GF-D8 (cell line): ENCODE data around the gene MLF1.

ENCODE experiments used
- DNase-seq: peaks from one replicate; lab custom pipeline; 2025; lab: John Stamatoyannopoulos, UW

The MLF1 gene

GRCh38 chr3:158574646-158575045 is 3.7 kb downstream of the MLF1 start:
- no peak for DNase-seq

GRCh38 chr3:158590223-158590622 is 19.2 kb downstream of the MLF1 start:
- DNase-seq = no peak

DNA sequence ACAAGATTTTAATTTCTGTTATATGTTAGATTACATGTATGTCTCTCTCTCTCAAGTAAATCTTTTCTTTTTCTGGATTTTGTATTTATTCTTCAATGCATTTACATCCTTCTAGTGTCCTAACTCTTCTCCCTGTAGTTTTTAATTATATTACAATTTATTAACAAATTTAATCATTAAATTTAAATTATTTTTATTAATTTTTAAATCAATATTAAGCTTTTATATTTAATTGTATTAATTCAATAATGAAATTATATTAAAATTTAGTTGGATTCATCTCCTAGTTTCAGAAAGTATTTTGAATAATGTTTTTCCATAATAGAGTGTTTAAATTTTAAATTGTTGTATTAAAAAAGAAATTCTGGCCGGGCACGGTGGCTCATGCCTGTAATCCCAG is 29.8 kb downstream of the MLF1 start:
- DNase-seq = no peak

- DNase-seq = no peak
These were observed 31.2 kb downstream of the MLF1 start for GRCh38 chr3:158602227-158602626.

GRCh38 chr3:158617982-158618875 is 47.2 kb downstream of the MLF1 start:
- DNase-seq = no peak

- DNase-seq = no peak
These were observed 54.9 kb downstream of the MLF1 start for GRCh38 chr3:158625881-158626280.

- DNase-seq = no peak
These were observed 61.0 kb downstream of the MLF1 start for GRCh38 chr3:158631981-158632380.

GRCh38 chr3:158640646-158641045 is 69.7 kb downstream of the MLF1 start:
- DNase-seq = no peak

- DNase-seq = peak; percentile 1
These were observed 71.0 kb downstream of the MLF1 start for GRCh38 chr3:158642005-158642404.

DNA sequence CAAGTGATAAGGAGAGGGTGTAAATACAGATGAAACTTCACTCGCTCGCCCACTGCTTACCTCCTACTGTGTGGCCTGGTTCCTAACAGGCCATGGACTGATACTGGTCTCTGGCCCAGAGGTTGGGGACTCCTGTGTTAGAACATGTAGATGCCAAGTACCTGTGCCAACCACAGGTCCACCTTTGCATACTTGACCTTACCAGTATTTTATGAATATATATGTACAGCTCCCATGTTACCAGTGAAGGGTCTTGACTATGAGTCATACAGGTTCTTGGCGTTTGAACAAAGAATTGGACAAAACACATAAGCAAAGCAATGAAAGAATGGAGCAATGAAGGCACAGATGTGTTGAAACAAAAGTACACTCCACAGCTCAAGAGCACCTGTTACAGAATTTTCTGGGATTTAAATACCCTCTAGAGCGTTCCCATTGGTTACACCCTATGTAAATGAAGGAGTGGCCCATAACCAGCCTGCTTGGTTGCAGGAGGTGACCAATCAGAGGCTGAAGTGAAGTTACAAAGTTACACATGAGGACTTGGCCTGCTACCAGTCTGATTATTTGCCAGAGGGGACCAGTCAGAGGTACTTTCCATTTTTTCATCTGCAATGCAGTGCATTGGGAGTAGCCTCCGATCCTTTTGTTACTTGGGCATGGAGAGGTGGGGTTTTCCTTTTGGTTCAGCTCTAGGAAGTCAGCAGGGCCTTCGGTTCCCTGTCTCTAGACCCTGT is 71.6 kb downstream of the MLF1 start:
- DNase-seq = no peak

- DNase-seq = peak; percentile 93
These were observed 73.4 kb downstream of the MLF1 start, which contains the start of gene GFM1 for GRCh38 chr3:158644345-158644908. GFM1 (plus strand) TSS chr3:158644527; CDS start chr3:158644635, 108 bp downstream.

GRCh38 chr3:158649791-158650190 is 78.8 kb downstream of the MLF1 start:
- no peak for DNase-seq

- no peak for DNase-seq
These were observed 80.2 kb downstream of the MLF1 start for GRCh38 chr3:158651192-158651591.

GRCh38 chr3:158652463-158652862 is 81.5 kb downstream of the MLF1 start:
- no peak for DNase-seq
